ENCODE results near the gene PPP1R3C.

Gene PPP1R3C

DNA sequence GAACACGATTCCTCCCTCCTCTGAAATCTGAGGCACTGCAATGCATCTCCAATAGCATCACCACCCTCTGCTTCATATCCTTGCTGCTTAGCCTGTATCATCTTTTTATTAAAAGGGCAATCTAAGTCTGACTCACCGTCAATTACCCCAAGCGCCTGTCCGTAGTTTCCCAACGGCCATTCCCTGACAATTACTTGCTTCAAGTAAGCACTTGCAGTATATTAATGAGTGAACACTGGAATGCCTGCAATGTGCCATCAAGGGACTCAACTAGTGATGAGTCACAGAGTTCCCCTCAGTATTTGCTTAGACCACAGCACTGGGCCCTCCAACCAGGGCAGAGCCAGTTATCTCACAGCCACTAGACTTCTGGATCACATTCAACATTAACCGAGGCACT is 19.5 kb upstream of the PPP1R3C start:
- no peak overlapping the region for H3K4me3 ChIP-seq (ENCODE audit: low read depth, low read length)
- no peaks in the 10 kb centered on the region for H3K36me3 ChIP-seq (ENCODE audit: control insufficient read depth, insufficient read depth, low read length)
- H3K9me3 ChIP-seq (ENCODE audit: control insufficient read depth, insufficient read depth, low read length): no peaks in the 10 kb centered on the region
- no peaks in the 10 kb centered on the region for H3K27me3 ChIP-seq (ENCODE audit: control insufficient read depth, insufficient read depth, low read length)
- H3K9ac ChIP-seq (ENCODE audit: low read depth, low read length): no peak overlapping the region
- H3K4me1 ChIP-seq (ENCODE audit: control insufficient read depth, insufficient read depth, low read length): no peaks in the 10 kb centered on the region

DNA sequence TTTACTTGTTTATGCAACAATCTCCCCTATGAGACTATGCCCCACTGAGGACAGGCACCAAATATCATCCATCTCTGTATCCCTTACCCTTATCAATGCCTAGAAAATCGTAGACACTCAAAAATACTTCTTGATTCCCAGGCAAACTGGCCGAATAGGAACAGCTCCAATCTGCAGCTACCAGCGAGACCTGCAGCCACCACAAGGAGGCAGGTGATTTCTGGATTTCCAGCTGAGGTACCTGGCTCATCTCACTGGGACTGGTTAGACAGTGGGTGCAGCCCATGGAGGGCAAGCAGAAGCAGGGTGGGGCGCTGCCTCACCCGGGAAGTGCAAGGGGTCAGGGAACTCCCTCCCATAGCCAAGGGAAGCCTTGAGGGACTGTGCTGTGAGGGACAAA is 10.8 kb upstream of the PPP1R3C start:
- H3K27me3 ChIP-seq (ENCODE audit: control insufficient read depth, insufficient read depth, low read length): no peaks in the 10 kb centered on the region

DNA sequence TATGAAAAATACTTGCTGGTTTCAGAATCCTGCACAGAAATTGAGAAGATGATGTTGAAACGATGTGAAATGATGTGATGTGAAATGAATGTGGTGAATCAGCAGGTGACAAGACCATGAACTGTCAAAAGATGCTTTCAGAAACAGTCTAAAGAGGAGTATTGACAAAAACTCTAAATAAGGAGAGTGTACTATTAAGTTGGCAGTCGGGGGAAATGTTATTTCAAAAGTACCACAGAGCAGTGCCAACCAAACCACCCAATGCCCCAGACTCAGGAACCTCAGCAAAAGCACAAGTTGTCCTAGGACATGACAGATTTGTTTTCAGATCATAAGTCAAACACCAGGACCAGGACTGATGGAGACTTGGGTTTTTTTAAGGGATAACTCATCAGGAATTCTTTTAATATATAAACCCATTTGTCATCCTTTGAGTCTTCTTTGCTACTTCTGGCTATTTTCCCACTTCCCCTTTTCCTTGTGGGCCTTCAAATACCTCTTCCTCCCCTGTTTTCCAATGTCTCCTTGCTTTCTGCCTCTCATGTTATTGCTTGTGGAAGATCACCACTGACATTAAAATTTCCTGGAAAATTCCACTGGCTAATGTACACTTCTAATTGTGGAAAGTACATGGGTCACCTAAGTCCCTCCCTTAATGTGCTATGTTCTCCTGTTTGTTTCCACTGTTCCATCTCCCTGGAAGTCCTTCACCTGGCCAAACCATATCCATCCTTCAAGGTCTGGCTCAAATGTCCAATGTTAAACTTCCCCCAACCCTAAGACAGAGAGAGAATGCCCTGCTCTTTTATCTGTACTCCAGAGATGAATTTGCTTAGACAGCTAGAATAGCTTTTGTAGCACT is 10.2 kb upstream of the PPP1R3C start:
- Histone ChIP-seq H3K9ac (ENCODE audit: low read depth, low read length) (no peak overlapping the region), H3K27me3 (ENCODE audit: control insufficient read depth, insufficient read depth, low read length) (no peaks in the 10 kb centered on the region), H3K4me1 (ENCODE audit: control insufficient read depth, insufficient read depth, low read length) (no peaks in the 10 kb centered on the region), H3K4me3 (ENCODE audit: low read depth, low read length) (no peak overlapping the region), H3K36me3 (ENCODE audit: control insufficient read depth, insufficient read depth, low read length) (no peaks in the 10 kb centered on the region), H3K9me3 (ENCODE audit: control insufficient read depth, insufficient read depth, low read length) (no peaks in the 10 kb centered on the region)

More for the DNA sequence above, 10.8 kb upstream of the PPP1R3C start:
- Histone ChIP-seq H3K9me3 (ENCODE audit: control insufficient read depth, insufficient read depth, low read length) (no peaks in the 10 kb centered on the region), H3K9ac (ENCODE audit: low read depth, low read length) (no peak overlapping the region), H3K4me3 (ENCODE audit: low read depth, low read length) (no peak overlapping the region), H3K36me3 (ENCODE audit: control insufficient read depth, insufficient read depth, low read length) (no peaks in the 10 kb centered on the region), H3K4me1 (ENCODE audit: control insufficient read depth, insufficient read depth, low read length) (no peaks in the 10 kb centered on the region)

- Histone ChIP-seq H3K4me1 (ENCODE audit: control insufficient read depth, insufficient read depth, low read length) (no peaks in the 10 kb centered on the region), H3K27me3 (ENCODE audit: control insufficient read depth, insufficient read depth, low read length) (peaks cover 30% of the 10 kb centered on the region), H3K9me3 (ENCODE audit: control insufficient read depth, insufficient read depth, low read length) (no peaks in the 10 kb centered on the region), H3K4me3 (ENCODE audit: low read depth, low read length) (no peak overlapping the region), H3K9ac (ENCODE audit: low read depth, low read length) (no peak overlapping the region), H3K36me3 (ENCODE audit: control insufficient read depth, insufficient read depth, low read length) (no peaks in the 10 kb centered on the region)
Observed at GRCh38 chr10:91636892-91637291, 4.0 kb upstream of the PPP1R3C start.

DNA sequence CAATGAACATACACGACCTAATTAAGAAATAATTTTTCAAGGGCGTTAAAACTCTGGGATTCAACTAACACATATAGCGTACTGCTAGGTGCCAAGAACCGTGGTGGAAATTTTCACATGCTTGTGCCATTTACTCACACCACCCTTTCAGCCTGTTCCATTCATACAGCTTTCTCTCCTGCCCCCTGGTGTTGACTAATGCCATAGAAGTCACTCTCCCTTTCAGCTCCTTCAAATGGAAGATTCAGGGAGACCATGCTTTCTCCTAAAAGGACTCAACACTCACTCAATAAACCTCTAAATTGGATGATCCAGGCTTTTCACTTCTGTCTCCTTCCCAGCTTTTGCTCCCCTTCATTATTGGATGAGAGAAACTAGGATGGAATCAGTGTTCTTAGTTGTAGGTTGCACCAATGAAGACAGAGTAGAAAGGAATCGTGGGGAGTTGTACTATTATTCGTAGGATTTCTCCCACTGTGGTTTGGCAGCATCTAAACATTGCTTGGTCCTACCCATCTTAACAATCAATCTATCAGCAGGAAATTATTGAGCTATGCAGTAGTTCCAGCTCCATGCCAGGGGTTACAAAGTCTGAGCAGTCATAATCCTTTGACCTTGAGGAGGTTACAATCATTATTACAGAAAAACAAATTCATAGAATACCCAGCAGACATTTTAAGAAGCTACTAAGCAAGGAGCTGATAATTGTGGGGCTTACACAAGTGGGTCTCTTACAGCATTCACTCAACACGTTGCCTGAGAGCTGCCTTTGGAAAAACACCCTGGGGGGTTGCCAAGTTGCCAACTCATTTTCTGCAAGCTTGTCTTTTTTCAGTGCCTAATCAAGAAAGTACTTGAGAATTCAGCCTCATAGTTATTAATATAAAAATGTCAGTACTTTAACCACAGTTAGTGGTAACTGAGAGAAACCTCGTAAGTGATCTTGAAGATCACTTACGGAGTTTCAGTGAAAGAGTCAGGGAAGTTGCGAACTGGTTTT is 2.8 kb upstream of the PPP1R3C start:
- Histone ChIP-seq H3K27me3 (ENCODE audit: control insufficient read depth, insufficient read depth, low read length) (peaks cover 34% of the 10 kb centered on the region), H3K9ac (ENCODE audit: low read depth, low read length) (no peak overlapping the region), H3K9me3 (ENCODE audit: control insufficient read depth, insufficient read depth, low read length) (no peaks in the 10 kb centered on the region), H3K4me1 (ENCODE audit: control insufficient read depth, insufficient read depth, low read length) (no peaks in the 10 kb centered on the region), H3K36me3 (ENCODE audit: control insufficient read depth, insufficient read depth, low read length) (no peaks in the 10 kb centered on the region), H3K4me3 (ENCODE audit: low read depth, low read length) (no peak overlapping the region)

GRCh38 chr10:91634898-91635297 is 2.0 kb upstream of the PPP1R3C start:
- Histone ChIP-seq H3K4me3 (ENCODE audit: low read depth, low read length) (no peak overlapping the region), H3K9me3 (ENCODE audit: control insufficient read depth, insufficient read depth, low read length) (no peaks in the 10 kb centered on the region), H3K36me3 (ENCODE audit: control insufficient read depth, insufficient read depth, low read length) (no peaks in the 10 kb centered on the region)

GRCh38 chr10:91634246-91634645 is 1.4 kb upstream of the PPP1R3C start:
- Histone ChIP-seq H3K4me3 (ENCODE audit: low read depth, low read length) (no peak overlapping the region), H3K9ac (ENCODE audit: low read depth, low read length) (no peak overlapping the region), H3K36me3 (ENCODE audit: control insufficient read depth, insufficient read depth, low read length) (no peaks in the 10 kb centered on the region), H3K27me3 (ENCODE audit: control insufficient read depth, insufficient read depth, low read length) (peaks cover 34% of the 10 kb centered on the region), H3K9me3 (ENCODE audit: control insufficient read depth, insufficient read depth, low read length) (no peaks in the 10 kb centered on the region), H3K4me1 (ENCODE audit: control insufficient read depth, insufficient read depth, low read length) (no peaks in the 10 kb centered on the region)

More at GRCh38 chr10:91634898-91635297, 2.0 kb upstream of the PPP1R3C start:
- Histone ChIP-seq H3K27me3 (ENCODE audit: control insufficient read depth, insufficient read depth, low read length) (peaks cover 34% of the 10 kb centered on the region), H3K4me1 (ENCODE audit: control insufficient read depth, insufficient read depth, low read length) (no peaks in the 10 kb centered on the region), H3K9ac (ENCODE audit: low read depth, low read length) (no peak overlapping the region)

DNA sequence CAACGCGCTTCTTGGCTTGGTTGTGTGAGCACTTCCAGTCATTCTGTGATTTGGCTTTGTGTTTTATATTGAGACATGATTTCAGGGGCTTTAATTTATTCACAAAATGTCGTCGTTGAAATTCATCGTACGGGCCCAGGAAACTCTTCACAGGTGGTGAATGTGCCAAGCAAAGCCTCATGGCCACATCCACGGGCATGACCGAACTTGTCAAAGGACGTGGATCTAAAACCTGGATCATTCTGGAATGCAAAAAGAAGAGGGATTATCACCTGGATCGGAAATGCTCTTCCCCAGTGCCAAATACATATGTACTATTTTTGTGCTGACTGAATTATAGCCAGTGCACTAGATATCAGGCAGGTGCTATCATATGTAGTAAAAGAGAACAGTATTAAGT is 2.2 kb downstream of the PPP1R3C start:
- Histone ChIP-seq H3K4me1 (ENCODE audit: control insufficient read depth, insufficient read depth, low read length) (no peaks in the 10 kb centered on the region), H3K4me3 (ENCODE audit: low read depth, low read length) (no peak overlapping the region), H3K27me3 (ENCODE audit: control insufficient read depth, insufficient read depth, low read length) (peaks cover 34% of the 10 kb centered on the region), H3K36me3 (ENCODE audit: control insufficient read depth, insufficient read depth, low read length) (no peaks in the 10 kb centered on the region), H3K9me3 (ENCODE audit: control insufficient read depth, insufficient read depth, low read length) (no peaks in the 10 kb centered on the region), H3K9ac (ENCODE audit: low read depth, low read length) (no peak overlapping the region)

GRCh38 chr10:91629715-91630549 is 2.9 kb downstream of the PPP1R3C start:
- no peaks in the 10 kb centered on the region for H3K9me3 ChIP-seq (ENCODE audit: control insufficient read depth, insufficient read depth, low read length)
- no peak overlapping the region for H3K9ac ChIP-seq (ENCODE audit: low read depth, low read length)
- H3K27me3 ChIP-seq (ENCODE audit: control insufficient read depth, insufficient read depth, low read length): peaks cover 32% of the 10 kb centered on the region
- no peak overlapping the region for H3K4me3 ChIP-seq (ENCODE audit: low read depth, low read length)
- no peaks in the 10 kb centered on the region for H3K36me3 ChIP-seq (ENCODE audit: control insufficient read depth, insufficient read depth, low read length)
- no peaks in the 10 kb centered on the region for H3K4me1 ChIP-seq (ENCODE audit: control insufficient read depth, insufficient read depth, low read length)

DNA sequence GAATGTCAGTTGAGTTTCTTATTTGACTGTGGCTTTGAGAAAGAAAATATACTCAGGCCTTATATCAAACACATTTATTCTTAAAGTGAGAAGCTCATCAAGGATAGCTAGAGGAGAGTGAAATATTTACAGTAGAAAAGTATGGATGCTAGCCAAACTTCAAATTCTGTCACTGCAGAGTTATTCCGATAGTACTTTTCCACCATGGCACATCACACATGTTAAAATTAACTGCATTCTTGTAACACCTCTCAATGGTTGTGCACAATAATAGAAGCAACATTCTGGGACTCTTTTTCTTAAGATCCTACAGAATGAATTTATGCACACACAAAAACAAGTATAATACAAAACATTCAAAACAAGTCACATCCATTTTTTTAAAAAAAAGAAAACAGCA is 4.5 kb downstream of the PPP1R3C start:
- Histone ChIP-seq H3K27me3 (ENCODE audit: control insufficient read depth, insufficient read depth, low read length) (peaks cover 16% of the 10 kb centered on the region), H3K9me3 (ENCODE audit: control insufficient read depth, insufficient read depth, low read length) (no peaks in the 10 kb centered on the region), H3K4me1 (ENCODE audit: control insufficient read depth, insufficient read depth, low read length) (no peaks in the 10 kb centered on the region), H3K9ac (ENCODE audit: low read depth, low read length) (no peak overlapping the region), H3K4me3 (ENCODE audit: low read depth, low read length) (no peak overlapping the region), H3K36me3 (ENCODE audit: control insufficient read depth, insufficient read depth, low read length) (no peaks in the 10 kb centered on the region)

Data from iPS-15b (cell line).